GM18519 (cell line): ENCODE measurements around the gene TMEM100.

Experiments used
- ATAC-seq: cut with Tn5 transposase; IDR thresholded peaks from one replicate; pipeline ENCODE4 v1.9.1; 2021; ENCODE audit warnings: mild to moderate bottlenecking, moderate library complexity; ENCODE audit not compliant: unreplicated experiment, low FRiP score

The TMEM100 gene

GRCh38 chr17:55720919-55721836 is 1.5 kb downstream of the TMEM100 start:
- ATAC-seq, result no peak

GRCh38 chr17:55717898-55718735 is 4.5 kb downstream of the TMEM100 start:
- peak; percentile 46 for ATAC-seq

- no peak for ATAC-seq
These were observed 5.2 kb downstream of the TMEM100 start for GRCh38 chr17:55717432-55717831.

GRCh38 chr17:55710829-55711496 is 11.7 kb downstream of the TMEM100 start:
- ATAC-seq, result no peak

GRCh38 chr17:55710410-55710809 is 12.3 kb downstream of the TMEM100 start:
- no peak for ATAC-seq

GRCh38 chr17:55709984-55710383 is 12.7 kb downstream of the TMEM100 start:
- ATAC-seq, result no peak

GRCh38 chr17:55709440-55709839 is 13.2 kb downstream of the TMEM100 start:
- ATAC-seq, result no peak

- ATAC-seq, result no peak
These were observed 14.3 kb downstream of the TMEM100 start for GRCh38 chr17:55708175-55708974.

- ATAC-seq, result no peak
These were observed 15.6 kb downstream of the TMEM100 start for GRCh38 chr17:55706808-55707773.

GRCh38 chr17:55705847-55706246 is 16.8 kb downstream of the TMEM100 start:
- ATAC-seq, result peak; percentile 90

GRCh38 chr17:55704401-55704800 is 18.3 kb downstream of the TMEM100 start:
- ATAC-seq, result no peak

- no peak for ATAC-seq
These were observed 20.5 kb downstream of the TMEM100 start for GRCh38 chr17:55702150-55702549.

- ATAC-seq, result no peak
These were observed 23.3 kb downstream of the TMEM100 start for GRCh38 chr17:55699181-55699860.

- no peak for ATAC-seq
These were observed 28.3 kb downstream of the TMEM100 start for GRCh38 chr17:55694286-55694910.

GRCh38 chr17:55693254-55694216 is 29.1 kb downstream of the TMEM100 start:
- ATAC-seq, result no peak

- ATAC-seq, result no peak
These were observed 30.4 kb downstream of the TMEM100 start for GRCh38 chr17:55692276-55692675.

- no peak for ATAC-seq
These were observed 31.0 kb downstream of the TMEM100 start for GRCh38 chr17:55691666-55692065.
